WTC11 (cell line): Measurements from ENCODE around the gene SLC15A4. TPM values are rescaled to one million over a fixed set of nuclear protein-coding genes. Genes with fewer than 3 reads are reported as not detected.
"Not testable (repeated sequence)": the region's sequence is repeated elsewhere in the genome, so short reads cannot be mapped to it uniquely, and the experiment has no call there.

Source experiments
- ATAC-seq: fragments of 200-7000 bp; cut with Tn5 transposase; 2 replicates; pipeline ENCODE4 v1.10.0; 2021; ENCODE audit warnings: mild to moderate bottlenecking, moderate library complexity
- CTCF ChIA-PET: fragments of 300-600 bp; sonication (Branson Sonifier 250); formaldehyde crosslinking; loops from one replicate; lab custom pipeline; 2021; ENCODE audit warnings: antibody characterized with exemption; lab: Charles Lee
- POLR2A ChIA-PET: fragments of 350-600 bp; sonication (Branson Sonifier 250); formaldehyde crosslinking; loops from one replicate; lab custom pipeline; 2021; ENCODE audit warnings: antibody characterized with exemption; lab: Charles Lee
- DNase-seq: peaks from one replicate; pipeline ENCODE4 v3.0.0; 2021; ENCODE audit warnings: low spot score
- H3K27ac Mint-ChIP-seq: 2 replicates; pipeline ENCODE4 v1.8.0; 2021; ENCODE audit warnings: mixed read lengths
- H3K27me3 Mint-ChIP-seq: 2 replicates; pipeline ENCODE4 v1.8.0; 2021; ENCODE audit warnings: low read depth, mild to moderate bottlenecking, moderate library complexity, mixed read lengths
- H3K36me3 Mint-ChIP-seq: 2 replicates; pipeline ENCODE4 v1.8.0; 2021; ENCODE audit warnings: mixed read lengths
- H3K4me1 Mint-ChIP-seq: 2 replicates; pipeline ENCODE4 v1.8.0; 2022; ENCODE audit warnings: mixed read lengths
- H3K4me3 Mint-ChIP-seq: 2 replicates; pipeline ENCODE4 v1.8.0; 2021; ENCODE audit warnings: mild to moderate bottlenecking, moderate library complexity, mixed read lengths
- H3K9me3 Mint-ChIP-seq: 2 replicates; pipeline ENCODE4 v1.8.0; 2021; ENCODE audit warnings: mixed read lengths
- ATF1 ChIP-seq: sonication (generic); formaldehyde crosslinking; IDR thresholded peaks from 2 replicates; pipeline ENCODE4 v1.8.1; 2023; ENCODE audit warnings: mild to moderate bottlenecking, moderate library complexity, missing genetic modification reagents
- CBFB ChIP-seq: sonication (generic); formaldehyde crosslinking; IDR thresholded peaks from 2 replicates; pipeline ENCODE4 v1.8.1; 2022; ENCODE audit warnings: mild to moderate bottlenecking, low read depth, missing genetic modification reagents
- ELF4 ChIP-seq: sonication (generic); formaldehyde crosslinking; IDR thresholded peaks from 2 replicates; pipeline ENCODE4 v1.8.1; 2022; ENCODE audit warnings: low read depth, mild to moderate bottlenecking, moderate library complexity, missing genetic modification reagents
- ESRRA ChIP-seq: sonication (generic); formaldehyde crosslinking; IDR thresholded peaks from 2 replicates; pipeline ENCODE4 v1.8.1; 2022; ENCODE audit warnings: mild to moderate bottlenecking, missing genetic modification reagents, borderline replicate concordance
- GABPB1 ChIP-seq: sonication (generic); formaldehyde crosslinking; IDR thresholded peaks from 2 replicates; pipeline ENCODE4 v1.8.1; 2023; ENCODE audit warnings: mild to moderate bottlenecking, missing genetic modification reagents
- HMGA2 ChIP-seq: fragments of 250-450 bp; sonication (Bioruptor Pico); IDR thresholded peaks from 2 replicates; pipeline ENCODE4 v1.4.0; 2021; ENCODE audit warnings: mild to moderate bottlenecking, moderate library complexity
- HMGXB4 ChIP-seq: sonication (generic); formaldehyde crosslinking; IDR thresholded peaks from 2 replicates; pipeline ENCODE4 v1.8.1; 2023; ENCODE audit warnings: mild to moderate bottlenecking, moderate library complexity, missing genetic modification reagents
- JUN ChIP-seq: sonication (generic); formaldehyde crosslinking; IDR thresholded peaks from 2 replicates; pipeline ENCODE4 v1.8.0; 2023; ENCODE audit warnings: mild to moderate bottlenecking, missing genetic modification reagents
- KAT7 ChIP-seq: sonication (generic); formaldehyde crosslinking; IDR thresholded peaks from 2 replicates; pipeline ENCODE4 v1.8.1; 2023; ENCODE audit warnings: missing genetic modification reagents, mild to moderate bottlenecking, borderline replicate concordance
- MYBL2 ChIP-seq: sonication (generic); formaldehyde crosslinking; IDR thresholded peaks from 2 replicates; pipeline ENCODE4 v1.8.1; 2023; ENCODE audit warnings: mild to moderate bottlenecking, moderate library complexity, missing genetic modification reagents
- RORB ChIP-seq: fragments of 250-450 bp; sonication (Bioruptor Pico); IDR thresholded peaks from 2 replicates; pipeline ENCODE4 v1.9.0; 2021; ENCODE audit warnings: mild to moderate bottlenecking
- TCF7 ChIP-seq: sonication (generic); formaldehyde crosslinking; IDR thresholded peaks from 2 replicates; pipeline ENCODE4 v1.8.0; 2022; ENCODE audit warnings: mild to moderate bottlenecking, low read depth, missing genetic modification reagents, moderate library complexity
- TP53 ChIP-seq: sonication (generic); formaldehyde crosslinking; IDR thresholded peaks from 2 replicates; pipeline ENCODE4 v1.8.1; 2023; ENCODE audit warnings: mild to moderate bottlenecking, missing genetic modification reagents
- USF1 ChIP-seq: sonication (generic); formaldehyde crosslinking; IDR thresholded peaks from 2 replicates; pipeline ENCODE4 v1.8.0; 2022; ENCODE audit warnings: mild to moderate bottlenecking, missing genetic modification reagents
- ZNF232 ChIP-seq: sonication (generic); formaldehyde crosslinking; IDR thresholded peaks from 2 replicates; pipeline ENCODE4 v1.8.0; 2022; ENCODE audit warnings: mild to moderate bottlenecking, missing genetic modification reagents
- ZNF317 ChIP-seq: sonication (generic); formaldehyde crosslinking; IDR thresholded peaks from 2 replicates; pipeline ENCODE4 v1.8.1; 2023; ENCODE audit warnings: low read depth, mild to moderate bottlenecking, moderate library complexity, missing genetic modification reagents, borderline replicate concordance
- ZNF512 ChIP-seq: sonication (generic); formaldehyde crosslinking; IDR thresholded peaks from 2 replicates; pipeline ENCODE4 v1.8.1; 2022; ENCODE audit warnings: missing genetic modification reagents, borderline replicate concordance
- ZSCAN18 ChIP-seq: fragments of 250-450 bp; sonication (Bioruptor Pico); IDR thresholded peaks from 2 replicates; pipeline ENCODE4 v2.1.2; 2022; ENCODE audit warnings: mild to moderate bottlenecking, moderate library complexity
- total RNA-seq: library from RNA; stranded (reverse); gene quantifications from 3 replicates; pipeline ENCODE4 v1.2.3, GENCODE V29; 2021
- TF ChIP-seq, protein P1 (sequence below): sonication (generic); formaldehyde crosslinking; IDR thresholded peaks from 2 replicates; pipeline ENCODE4 v1.8.0; 2023; ENCODE audit warnings: missing genetic modification reagents, mild to moderate bottlenecking, borderline replicate concordance
- TF ChIP-seq, protein P2 (sequence below): sonication (generic); formaldehyde crosslinking; conservative IDR thresholded peaks from 2 replicates; pipeline ENCODE4 v1.8.1; 2022; ENCODE audit warnings: mild to moderate bottlenecking, missing genetic modification reagents

SLC15A4 gene
- total RNA-seq, 1 experiment from 2014 or later, result 6.4 TPM

DNA sequence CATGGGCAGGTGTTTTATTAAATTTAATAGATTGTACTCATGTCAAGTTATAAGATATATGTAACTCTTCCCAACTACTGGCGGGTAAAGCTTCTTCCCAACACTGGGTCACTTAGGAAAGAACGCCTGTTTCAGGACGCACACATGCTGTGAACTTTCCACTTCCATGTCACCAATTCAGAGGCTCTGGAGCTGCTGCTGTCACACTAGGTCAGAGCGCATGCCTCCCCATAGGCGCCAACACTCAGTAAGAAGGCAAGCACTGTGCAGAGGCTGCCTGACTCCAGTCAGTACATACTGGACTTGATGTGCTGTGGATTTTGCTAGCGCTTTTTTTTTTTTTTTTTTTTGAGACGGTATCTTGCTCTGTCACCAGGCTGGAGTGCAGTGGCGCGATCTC is 17.2 kb downstream of the SLC15A4 start:
- TF ChIP-seq KAT7 (CRISPR knock-in tag) (no peak), JUN (CRISPR knock-in tag) (no peak), ZSCAN18 (CRISPR knock-in tag) (no peak), GABPB1 (CRISPR knock-in tag) (no peak), MYBL2 (no peak), CBFB (CRISPR knock-in tag) (no peak), ZNF317 (CRISPR knock-in tag) (no peak), HMGA2 (CRISPR knock-in tag) (no peak), ELF4 (CRISPR knock-in tag) (no peak)
- H3K27me3 Mint-ChIP-seq, result no peaks in the 10 kb centered on the region; the same call in 1 of the 2 replicates
- ChIA-PET POLR2A (no interaction called here), CTCF (no interaction called here)
- no peak overlapping the region for H3K27ac Mint-ChIP-seq
- peaks cover 48% of the 10 kb centered on the region for H3K9me3 Mint-ChIP-seq
- no peak overlapping the region for H3K4me3 Mint-ChIP-seq
- DNase-seq (no peak), ATAC-seq (no peak)
- H3K4me1 Mint-ChIP-seq, result no peaks in the 10 kb centered on the region
- peaks cover 73% of the 10 kb centered on the region for H3K36me3 Mint-ChIP-seq

- H3K27me3 Mint-ChIP-seq, H3K4me3 Mint-ChIP-seq, POLR2A ChIA-PET, H3K4me1 Mint-ChIP-seq, ATAC-seq, DNase-seq, H3K27ac Mint-ChIP-seq, CTCF ChIA-PET: not testable (repeated sequence)
- Mint-ChIP-seq H3K36me3 (peaks cover 74% of the 10 kb centered on the region), H3K9me3 (peaks cover 52% of the 10 kb centered on the region)
These were observed 18.4 kb downstream of the SLC15A4 start for GRCh38 chr12:128805406-128805805.

DNA sequence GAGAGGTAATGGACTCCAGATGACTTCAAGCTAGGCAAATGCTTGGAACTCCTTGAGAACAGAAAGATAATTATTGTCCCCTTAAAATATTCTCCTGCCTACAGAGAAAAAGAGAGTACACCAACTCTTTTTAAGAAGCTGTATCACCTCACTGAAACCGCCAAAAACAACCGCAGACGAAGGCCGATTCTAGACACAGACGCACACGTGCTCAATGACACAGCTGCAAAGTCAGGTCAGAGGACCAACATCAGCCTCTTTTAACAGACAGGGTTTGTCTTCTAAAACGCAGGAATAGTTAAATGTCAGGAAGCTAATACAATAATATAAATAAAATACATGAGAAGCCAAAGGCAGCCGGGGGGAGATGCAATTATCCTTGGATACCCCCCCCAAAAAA is 19.0 kb downstream of the SLC15A4 start:
- no peaks in the 10 kb centered on the region for H3K4me1 Mint-ChIP-seq
- H3K9me3 Mint-ChIP-seq, result peaks cover 56% of the 10 kb centered on the region
- CTCF ChIA-PET, result no interaction called here
- POLR2A ChIA-PET, result no interaction called here
- TF ChIP-seq HMGXB4 (no peak), USF1 (CRISPR knock-in tag) (no peak), ZNF232 (CRISPR knock-in tag) (no peak), ESRRA (CRISPR knock-in tag) (no peak), ZNF512 (CRISPR knock-in tag) (no peak), RORB (CRISPR knock-in tag) (no peak), TP53 (CRISPR knock-in tag) (no peak), TCF7 (no peak), ATF1 (no peak)
- TF ChIP-seq, protein P1, sequence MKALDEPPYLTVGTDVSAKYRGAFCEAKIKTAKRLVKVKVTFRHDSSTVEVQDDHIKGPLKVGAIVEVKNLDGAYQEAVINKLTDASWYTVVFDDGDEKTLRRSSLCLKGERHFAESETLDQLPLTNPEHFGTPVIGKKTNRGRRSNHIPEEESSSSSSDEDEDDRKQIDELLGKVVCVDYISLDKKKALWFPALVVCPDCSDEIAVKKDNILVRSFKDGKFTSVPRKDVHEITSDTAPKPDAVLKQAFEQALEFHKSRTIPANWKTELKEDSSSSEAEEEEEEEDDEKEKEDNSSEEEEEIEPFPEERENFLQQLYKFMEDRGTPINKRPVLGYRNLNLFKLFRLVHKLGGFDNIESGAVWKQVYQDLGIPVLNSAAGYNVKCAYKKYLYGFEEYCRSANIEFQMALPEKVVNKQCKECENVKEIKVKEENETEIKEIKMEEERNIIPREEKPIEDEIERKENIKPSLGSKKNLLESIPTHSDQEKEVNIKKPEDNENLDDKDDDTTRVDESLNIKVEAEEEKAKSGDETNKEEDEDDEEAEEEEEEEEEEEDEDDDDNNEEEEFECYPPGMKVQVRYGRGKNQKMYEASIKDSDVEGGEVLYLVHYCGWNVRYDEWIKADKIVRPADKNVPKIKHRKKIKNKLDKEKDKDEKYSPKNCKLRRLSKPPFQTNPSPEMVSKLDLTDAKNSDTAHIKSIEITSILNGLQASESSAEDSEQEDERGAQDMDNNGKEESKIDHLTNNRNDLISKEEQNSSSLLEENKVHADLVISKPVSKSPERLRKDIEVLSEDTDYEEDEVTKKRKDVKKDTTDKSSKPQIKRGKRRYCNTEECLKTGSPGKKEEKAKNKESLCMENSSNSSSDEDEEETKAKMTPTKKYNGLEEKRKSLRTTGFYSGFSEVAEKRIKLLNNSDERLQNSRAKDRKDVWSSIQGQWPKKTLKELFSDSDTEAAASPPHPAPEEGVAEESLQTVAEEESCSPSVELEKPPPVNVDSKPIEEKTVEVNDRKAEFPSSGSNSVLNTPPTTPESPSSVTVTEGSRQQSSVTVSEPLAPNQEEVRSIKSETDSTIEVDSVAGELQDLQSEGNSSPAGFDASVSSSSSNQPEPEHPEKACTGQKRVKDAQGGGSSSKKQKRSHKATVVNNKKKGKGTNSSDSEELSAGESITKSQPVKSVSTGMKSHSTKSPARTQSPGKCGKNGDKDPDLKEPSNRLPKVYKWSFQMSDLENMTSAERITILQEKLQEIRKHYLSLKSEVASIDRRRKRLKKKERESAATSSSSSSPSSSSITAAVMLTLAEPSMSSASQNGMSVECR (CRISPR knock-in tag), result no peak
- TF ChIP-seq, protein P2, sequence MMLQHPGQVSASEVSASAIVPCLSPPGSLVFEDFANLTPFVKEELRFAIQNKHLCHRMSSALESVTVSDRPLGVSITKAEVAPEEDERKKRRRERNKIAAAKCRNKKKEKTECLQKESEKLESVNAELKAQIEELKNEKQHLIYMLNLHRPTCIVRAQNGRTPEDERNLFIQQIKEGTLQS (CRISPR knock-in tag), result no peak
- no peak overlapping the region for H3K4me3 Mint-ChIP-seq
- H3K27ac Mint-ChIP-seq, result no peak overlapping the region
- DNase-seq (no peak), ATAC-seq (no peak)
- H3K27me3 Mint-ChIP-seq, result no peaks in the 10 kb centered on the region; the same call in 1 of the 2 replicates
- peaks cover 74% of the 10 kb centered on the region for H3K36me3 Mint-ChIP-seq
